Gastroesophageal sphincter (tissue), 3 donors: ENCODE results near the gene PRDM15.

Experiments used
- EP300 ChIP-seq: sonication (generic); formaldehyde crosslinking; IDR thresholded peaks from one replicate; pipeline ENCODE4 v1.6.1; 2017; ENCODE audit warnings: antibody characterized with exemption, mild to moderate bottlenecking
- POLR2A ChIP-seq, 2 donors: fragments of 450-650 bp; IDR thresholded peaks; one replicate each; pipeline ENCODE4 v1.6.1; 2017; ENCODE audit warnings: antibody characterized with exemption in 2 of 2, mild to moderate bottlenecking in 2 of 2, moderate library complexity in 1 of 2
- POLR2AphosphoS5 ChIP-seq: sonication (generic); formaldehyde crosslinking; IDR thresholded peaks from one replicate; pipeline ENCODE4 v1.6.1; 2017; ENCODE audit warnings: antibody characterized with exemption
- TF ChIP-seq, protein P1 (sequence below), 4 experiments: fragments of 200-600 bp in 2 of 4; fragments of 450-650 bp in 2 of 4; sonication (generic) in 1 of 4; IDR thresholded peaks; one replicate each; pipeline ENCODE4 v1.5.1; 2017 to 2019; ENCODE audit warnings: antibody characterized with exemption in 4 of 4, mild to moderate bottlenecking in 2 of 4, moderate library complexity in 2 of 4

DNA sequence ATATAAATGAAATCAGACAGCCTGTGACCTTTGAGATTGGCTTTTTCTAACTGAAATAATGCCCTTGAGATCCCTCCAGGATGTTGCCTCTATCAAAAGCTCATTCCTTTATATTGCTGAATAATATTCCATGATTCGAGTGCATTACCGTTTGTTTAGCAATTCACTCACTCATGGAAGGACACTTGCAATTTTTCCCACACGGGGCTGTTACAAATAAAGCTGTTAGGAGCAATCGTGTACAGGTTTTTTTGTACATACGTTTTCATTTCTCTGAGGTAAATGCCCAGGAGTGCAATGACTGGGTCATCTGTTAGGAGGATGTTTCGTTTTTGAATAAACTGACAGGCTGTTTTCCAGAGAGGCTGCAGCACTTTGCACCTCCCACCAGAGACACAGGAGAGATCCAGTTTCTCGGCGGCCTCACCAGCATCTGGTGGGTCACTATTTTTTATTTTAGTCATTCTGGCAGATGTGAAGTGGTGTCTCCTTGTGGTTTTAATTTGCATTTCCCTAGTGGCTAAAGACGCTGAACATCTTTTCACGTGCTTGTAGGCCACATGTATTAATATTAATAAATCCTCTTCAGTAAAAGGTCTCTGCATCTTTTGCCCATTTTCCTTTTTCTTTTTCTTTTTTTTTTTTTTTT is 11.0 kb downstream of the PRDM15 start:
- TF ChIP-seq, protein P1, sequence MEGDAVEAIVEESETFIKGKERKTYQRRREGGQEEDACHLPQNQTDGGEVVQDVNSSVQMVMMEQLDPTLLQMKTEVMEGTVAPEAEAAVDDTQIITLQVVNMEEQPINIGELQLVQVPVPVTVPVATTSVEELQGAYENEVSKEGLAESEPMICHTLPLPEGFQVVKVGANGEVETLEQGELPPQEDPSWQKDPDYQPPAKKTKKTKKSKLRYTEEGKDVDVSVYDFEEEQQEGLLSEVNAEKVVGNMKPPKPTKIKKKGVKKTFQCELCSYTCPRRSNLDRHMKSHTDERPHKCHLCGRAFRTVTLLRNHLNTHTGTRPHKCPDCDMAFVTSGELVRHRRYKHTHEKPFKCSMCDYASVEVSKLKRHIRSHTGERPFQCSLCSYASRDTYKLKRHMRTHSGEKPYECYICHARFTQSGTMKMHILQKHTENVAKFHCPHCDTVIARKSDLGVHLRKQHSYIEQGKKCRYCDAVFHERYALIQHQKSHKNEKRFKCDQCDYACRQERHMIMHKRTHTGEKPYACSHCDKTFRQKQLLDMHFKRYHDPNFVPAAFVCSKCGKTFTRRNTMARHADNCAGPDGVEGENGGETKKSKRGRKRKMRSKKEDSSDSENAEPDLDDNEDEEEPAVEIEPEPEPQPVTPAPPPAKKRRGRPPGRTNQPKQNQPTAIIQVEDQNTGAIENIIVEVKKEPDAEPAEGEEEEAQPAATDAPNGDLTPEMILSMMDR (IDR thresholded peaks at IDR 0.05), result no peak
- TF ChIP-seq POLR2A (IDR thresholded peaks at IDR 0.05), result no peak
- TF ChIP-seq POLR2AphosphoS5, result no peak
- no peak for TF ChIP-seq EP300
